WTC11 (cell line): ENCODE results near the gene MAP3K6. TPM values are rescaled to one million over a fixed set of nuclear protein-coding genes. Genes with fewer than 3 reads are reported as not detected.

ENCODE experiments used
- ATAC-seq: fragments of 200-7000 bp; cut with Tn5 transposase; 2 replicates; pipeline ENCODE4 v1.10.0; 2021; ENCODE audit warnings: mild to moderate bottlenecking, moderate library complexity
- CTCF ChIA-PET: fragments of 300-600 bp; sonication (Branson Sonifier 250); formaldehyde crosslinking; loops from one replicate; lab custom pipeline; 2021; ENCODE audit warnings: antibody characterized with exemption; lab: Charles Lee
- POLR2A ChIA-PET: fragments of 350-600 bp; sonication (Branson Sonifier 250); formaldehyde crosslinking; loops from one replicate; lab custom pipeline; 2021; ENCODE audit warnings: antibody characterized with exemption; lab: Charles Lee
- DNase-seq: peaks from one replicate; pipeline ENCODE4 v3.0.0; 2021; ENCODE audit warnings: low spot score
- H3K27ac Mint-ChIP-seq: 2 replicates; pipeline ENCODE4 v1.8.0; 2021; ENCODE audit warnings: mixed read lengths
- H3K27me3 Mint-ChIP-seq: 2 replicates; pipeline ENCODE4 v1.8.0; 2021; ENCODE audit warnings: low read depth, mild to moderate bottlenecking, moderate library complexity, mixed read lengths
- H3K36me3 Mint-ChIP-seq: 2 replicates; pipeline ENCODE4 v1.8.0; 2021; ENCODE audit warnings: mixed read lengths
- H3K4me1 Mint-ChIP-seq: 2 replicates; pipeline ENCODE4 v1.8.0; 2022; ENCODE audit warnings: mixed read lengths
- H3K4me3 Mint-ChIP-seq: 2 replicates; pipeline ENCODE4 v1.8.0; 2021; ENCODE audit warnings: mild to moderate bottlenecking, moderate library complexity, mixed read lengths
- H3K9me3 Mint-ChIP-seq: 2 replicates; pipeline ENCODE4 v1.8.0; 2021; ENCODE audit warnings: mixed read lengths
- CREM ChIP-seq: sonication (generic); formaldehyde crosslinking; IDR thresholded peaks from 2 replicates; pipeline ENCODE4 v1.8.1; 2022; ENCODE audit warnings: mild to moderate bottlenecking, missing genetic modification reagents, moderate library complexity
- FOXP1 ChIP-seq: sonication (generic); formaldehyde crosslinking; IDR thresholded peaks from 2 replicates; pipeline ENCODE4 v1.8.0; 2022; ENCODE audit warnings: missing genetic modification reagents, mild to moderate bottlenecking, moderate library complexity, borderline replicate concordance
- FOXP4 ChIP-seq: sonication (generic); formaldehyde crosslinking; IDR thresholded peaks from 2 replicates; pipeline ENCODE4 v1.8.0; 2022; ENCODE audit warnings: mild to moderate bottlenecking, missing genetic modification reagents
- NFATC4 ChIP-seq: fragments of 250-450 bp; sonication (Bioruptor Pico); IDR thresholded peaks from 2 replicates; pipeline ENCODE4 v1.9.0; 2021; ENCODE audit warnings: mild to moderate bottlenecking
- OVOL2 ChIP-seq: fragments of 250-450 bp; sonication (Bioruptor Pico); IDR thresholded peaks from 2 replicates; pipeline ENCODE4 v1.9.0; 2021; ENCODE audit warnings: mild to moderate bottlenecking, borderline replicate concordance
- PREB ChIP-seq: sonication (generic); formaldehyde crosslinking; IDR thresholded peaks from 2 replicates; pipeline ENCODE4 v1.8.1; 2022; ENCODE audit warnings: mild to moderate bottlenecking, missing genetic modification reagents, moderate library complexity, borderline replicate concordance
- SMAD3 ChIP-seq: sonication (generic); formaldehyde crosslinking; IDR thresholded peaks from 2 replicates; pipeline ENCODE4 v1.8.0; 2022; ENCODE audit warnings: missing genetic modification reagents, mild to moderate bottlenecking, borderline replicate concordance
- SOX15 ChIP-seq: fragments of 250-450 bp; sonication (Bioruptor Pico); IDR thresholded peaks from 2 replicates; pipeline ENCODE4 v1.9.0; 2021; ENCODE audit warnings: mild to moderate bottlenecking
- SP1 ChIP-seq: sonication (generic); formaldehyde crosslinking; conservative IDR thresholded peaks from 2 replicates; pipeline ENCODE4 v1.8.1; 2022; ENCODE audit warnings: missing genetic modification reagents
- ZNF532 ChIP-seq: fragments of 250-450 bp; sonication (Bioruptor Pico); IDR thresholded peaks from 2 replicates; pipeline ENCODE4 v1.9.0; 2021; ENCODE audit warnings: mild to moderate bottlenecking, borderline replicate concordance
- total RNA-seq: library from RNA; stranded (reverse); gene quantifications from 3 replicates; pipeline ENCODE4 v1.2.3, GENCODE V29; 2021
- TF ChIP-seq, protein P1 (sequence below): sonication (generic); formaldehyde crosslinking; IDR thresholded peaks from 2 replicates; pipeline ENCODE4 v1.8.1; 2022; ENCODE audit warnings: low read depth, missing genetic modification reagents, borderline replicate concordance
- TF ChIP-seq, protein P2 (sequence below): sonication (generic); formaldehyde crosslinking; conservative IDR thresholded peaks from 2 replicates; pipeline ENCODE4 v1.8.1; 2022; ENCODE audit warnings: mild to moderate bottlenecking, missing genetic modification reagents
- TF ChIP-seq, protein P3 (sequence below): fragments of 250-450 bp; sonication (Bioruptor Pico); IDR thresholded peaks from 2 replicates; pipeline ENCODE4 v2.1.2; 2022; ENCODE audit warnings: mild to moderate bottlenecking, moderate library complexity

The MAP3K6 gene
- total RNA-seq, 1 experiment from 2014 or later: 15.0 TPM

DNA sequence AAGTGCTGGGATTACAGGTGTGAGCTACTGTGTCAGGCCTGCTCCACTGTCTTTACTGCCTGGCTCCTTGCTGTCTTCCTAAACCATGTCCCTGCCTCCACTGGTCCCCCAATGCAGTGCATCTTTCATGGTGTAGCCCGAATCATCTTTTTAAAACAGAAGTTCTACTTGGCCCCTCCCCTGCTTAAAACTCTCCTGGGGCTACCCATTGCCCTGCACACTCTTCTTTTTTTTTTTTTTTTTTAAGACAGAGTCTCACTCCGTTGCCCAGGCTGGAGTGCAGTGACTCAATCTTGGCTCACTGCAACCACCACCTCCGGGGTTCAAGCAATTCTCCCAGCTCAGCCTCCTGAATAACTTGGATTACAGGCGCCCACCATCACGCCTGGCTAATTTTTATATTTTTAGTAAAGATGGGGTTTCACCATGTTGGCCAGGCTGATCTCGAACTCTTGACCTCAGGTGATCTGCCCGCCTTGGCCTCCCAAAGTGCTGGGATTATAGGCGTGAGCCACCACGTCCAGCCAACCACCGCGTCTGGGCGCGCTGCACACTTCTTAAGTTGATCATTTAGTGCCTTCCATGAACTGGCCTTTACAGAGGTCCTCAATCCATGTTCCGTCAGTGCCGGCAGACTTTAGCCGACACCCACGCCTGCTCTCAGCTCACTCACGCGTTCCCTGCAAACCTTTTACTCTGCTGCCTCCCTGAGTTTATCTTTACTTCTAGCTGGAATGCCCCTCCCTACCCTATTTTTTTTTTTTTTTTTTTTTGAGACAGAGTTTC lies 5.5 kb upstream of the MAP3K6 start (continued):
- no peak for TF ChIP-seq ZNF532 (CRISPR knock-in tag)

GRCh38 chr1:27368869-27369582 lies 2.3 kb upstream of the MAP3K6 start:
- POLR2A ChIA-PET: interaction anchor here (0.6 to 1.5 kb wide), 2 partner anchors 51 to 62 kb away, joined by 3 to 6 read pairs; no protein-coding TSS in a partner anchor

DNA sequence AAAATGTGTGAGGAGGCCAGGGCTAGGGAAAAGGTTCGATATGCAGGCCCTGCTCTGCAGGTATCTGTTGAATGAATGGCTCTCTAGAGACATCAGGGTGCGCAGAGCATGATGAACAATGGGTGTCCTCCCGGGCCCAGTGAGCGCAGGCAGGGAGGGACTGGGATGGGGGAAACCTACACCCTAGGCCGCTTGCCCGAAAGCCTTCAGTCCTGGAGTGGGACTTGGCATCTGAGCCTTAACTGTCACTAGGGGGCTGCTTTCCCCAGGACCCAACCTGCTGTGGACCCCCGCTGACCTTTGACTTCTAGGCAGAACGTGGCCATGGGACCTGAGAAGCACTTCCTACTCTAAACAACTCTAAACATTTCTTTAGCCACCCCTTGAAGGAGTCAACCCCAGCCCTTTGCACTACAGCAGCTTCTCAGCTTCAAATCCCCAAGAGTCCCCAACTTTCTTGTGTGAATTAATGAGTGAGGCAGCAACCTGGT lies 444 bp upstream of the MAP3K6 start:
- ATAC-seq: peak; percentile 1
- CTCF ChIA-PET: interaction anchor here (0.8 to 8.7 kb wide), 25 partner anchors 12 to 323 kb away, joined by 3 to 258 read pairs (median 10); partner anchors contain the start of genes CD164L2, SYTL1 and TMEM222
- peaks cover 25% of the 10 kb centered on the region for H3K4me1 Mint-ChIP-seq
- H3K9me3 Mint-ChIP-seq: no peaks in the 10 kb centered on the region
- H3K27me3 Mint-ChIP-seq: peaks cover 17% of the 10 kb centered on the region
- peak; percentile 19 for DNase-seq
- H3K27ac Mint-ChIP-seq: peak overlapping the region; percentile 80
- H3K36me3 Mint-ChIP-seq: no peaks in the 10 kb centered on the region
- peak overlapping the region; percentile 80 for H3K4me3 Mint-ChIP-seq
- POLR2A ChIA-PET: interaction anchor here (0.9 to 4.1 kb wide), 7 partner anchors 16 to 66 kb away, joined by 3 to 29 read pairs (median 7); partner anchors contain the start of genes CD164L2 and GPR3
- TF ChIP-seq SP1 (CRISPR knock-in tag) (0 out of 2 replicates have a peak, but pooled peaks have one; percentile 4), SMAD3 (CRISPR knock-in tag) (no peak)
- TF ChIP-seq, protein P1, sequence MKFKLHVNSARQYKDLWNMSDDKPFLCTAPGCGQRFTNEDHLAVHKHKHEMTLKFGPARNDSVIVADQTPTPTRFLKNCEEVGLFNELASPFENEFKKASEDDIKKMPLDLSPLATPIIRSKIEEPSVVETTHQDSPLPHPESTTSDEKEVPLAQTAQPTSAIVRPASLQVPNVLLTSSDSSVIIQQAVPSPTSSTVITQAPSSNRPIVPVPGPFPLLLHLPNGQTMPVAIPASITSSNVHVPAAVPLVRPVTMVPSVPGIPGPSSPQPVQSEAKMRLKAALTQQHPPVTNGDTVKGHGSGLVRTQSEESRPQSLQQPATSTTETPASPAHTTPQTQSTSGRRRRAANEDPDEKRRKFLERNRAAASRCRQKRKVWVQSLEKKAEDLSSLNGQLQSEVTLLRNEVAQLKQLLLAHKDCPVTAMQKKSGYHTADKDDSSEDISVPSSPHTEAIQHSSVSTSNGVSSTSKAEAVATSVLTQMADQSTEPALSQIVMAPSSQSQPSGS (CRISPR knock-in tag): no peak

More at GRCh38 chr1:27368869-27369582, 2.3 kb upstream of the MAP3K6 start:
- no peak for ATAC-seq
- no peaks in the 10 kb centered on the region for H3K36me3 Mint-ChIP-seq
- H3K4me1 Mint-ChIP-seq: peaks cover 29% of the 10 kb centered on the region
- DNase-seq: no peak
- H3K9me3 Mint-ChIP-seq: no peaks in the 10 kb centered on the region
- H3K4me3 Mint-ChIP-seq: no peak overlapping the region
- H3K27ac Mint-ChIP-seq: no peak overlapping the region; the same call in 1 of the 2 replicates
- peaks cover 8% of the 10 kb centered on the region for H3K27me3 Mint-ChIP-seq
- CTCF ChIA-PET: interaction anchor here (0.6 to 8.7 kb wide), 14 partner anchors 9 to 404 kb away, joined by 3 to 258 read pairs (median 4); partner anchors contain the start of genes CD164L2, FAM76A and STX12
- TF ChIP-seq OVOL2 (CRISPR knock-in tag) (no peak), SOX15 (CRISPR knock-in tag) (no peak), NFATC4 (no peak), CREM (CRISPR knock-in tag) (no peak)
- TF ChIP-seq, protein P2, sequence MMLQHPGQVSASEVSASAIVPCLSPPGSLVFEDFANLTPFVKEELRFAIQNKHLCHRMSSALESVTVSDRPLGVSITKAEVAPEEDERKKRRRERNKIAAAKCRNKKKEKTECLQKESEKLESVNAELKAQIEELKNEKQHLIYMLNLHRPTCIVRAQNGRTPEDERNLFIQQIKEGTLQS (CRISPR knock-in tag): no peak

GRCh38 chr1:27366113-27366410 lies 699 bp downstream of the MAP3K6 start:
- TF ChIP-seq PREB (CRISPR knock-in tag) (no peak), FOXP4 (peak; percentile 61; the same call in 1 of the 2 replicates), FOXP1 (CRISPR knock-in tag) (0 out of 2 replicates have a peak, but pooled peaks have one; percentile 13)
- TF ChIP-seq, protein P3, sequence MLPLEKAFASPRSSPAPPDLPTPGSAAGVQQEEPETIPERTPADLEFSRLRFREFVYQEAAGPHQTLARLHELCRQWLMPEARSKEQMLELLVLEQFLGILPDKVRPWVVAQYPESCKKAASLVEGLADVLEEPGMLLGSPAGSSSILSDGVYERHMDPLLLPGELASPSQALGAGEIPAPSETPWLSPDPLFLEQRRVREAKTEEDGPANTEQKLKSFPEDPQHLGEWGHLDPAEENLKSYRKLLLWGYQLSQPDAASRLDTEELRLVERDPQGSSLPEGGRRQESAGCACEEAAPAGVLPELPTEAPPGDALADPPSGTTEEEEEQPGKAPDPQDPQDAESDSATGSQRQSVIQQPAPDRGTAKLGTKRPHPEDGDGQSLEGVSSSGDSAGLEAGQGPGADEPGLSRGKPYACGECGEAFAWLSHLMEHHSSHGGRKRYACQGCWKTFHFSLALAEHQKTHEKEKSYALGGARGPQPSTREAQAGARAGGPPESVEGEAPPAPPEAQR (CRISPR knock-in tag): no peak
- peak overlapping the region; percentile 84 for H3K4me3 Mint-ChIP-seq
- POLR2A ChIA-PET: interaction anchor here (0.5 to 4.1 kb wide), 17 partner anchors 9 to 429 kb away, joined by 3 to 29 read pairs (median 4); partner anchors contain the start of genes CD164L2, SYTL1 and WASF2
- peaks cover 28% of the 10 kb centered on the region for H3K27me3 Mint-ChIP-seq
- peak overlapping the region; percentile 97; the same call in 1 of the 2 replicates for H3K27ac Mint-ChIP-seq
- no peaks in the 10 kb centered on the region for H3K9me3 Mint-ChIP-seq
- CTCF ChIA-PET: interaction anchor here (0.6 to 8.7 kb wide), 42 partner anchors 11 to 689 kb away, joined by 3 to 258 read pairs (median 4); partner anchors contain the start of genes CD164L2, SLC9A1, SYTL1 and TMEM222
- H3K4me1 Mint-ChIP-seq: peaks cover 25% of the 10 kb centered on the region
- peak; percentile 91 for DNase-seq
- peak; percentile 56 for ATAC-seq
- no peaks in the 10 kb centered on the region for H3K36me3 Mint-ChIP-seq
